Subcutaneous abdominal adipose tissue (tissue), 5 donors: ENCODE measurements around the gene PCDH19.

Experiments
- H3K27ac ChIP-seq: one replicate; pipeline ENCODE4 v1.7.0; 2013; ENCODE audit warnings: low read depth, mild to moderate bottlenecking, inconsistent platforms, low read length, moderate library complexity
- H3K27me3 ChIP-seq, 5 donors: one replicate each; pipeline ENCODE4 v1.7.0; 2013; ENCODE audit warnings: low read length in 5 of 5, inconsistent platforms in 1 of 5; ENCODE audit not compliant: control insufficient read depth in 5 of 5, insufficient read depth in 4 of 5
- H3K36me3 ChIP-seq, 5 donors: one replicate each; pipeline ENCODE4 v1.7.0; 2013; ENCODE audit warnings: low read length in 5 of 5; ENCODE audit not compliant: control insufficient read depth in 5 of 5, insufficient read depth in 5 of 5
- H3K4me1 ChIP-seq, 5 donors: one replicate each; pipeline ENCODE4 v1.7.0; 2013; ENCODE audit warnings: low read length in 5 of 5, mild to moderate bottlenecking in 3 of 5, moderate library complexity in 1 of 5; ENCODE audit not compliant: control insufficient read depth in 5 of 5, insufficient read depth in 5 of 5
- H3K4me3 ChIP-seq, 5 donors: one replicate each; pipeline ENCODE4 v1.7.0; 2013; ENCODE audit warnings: low read length in 5 of 5, low read depth in 1 of 5
- H3K9ac ChIP-seq, 5 donors: one replicate each; pipeline ENCODE4 v1.7.0; 2013; ENCODE audit warnings: low read length in 5 of 5, mild to moderate bottlenecking in 4 of 5, moderate library complexity in 3 of 5
- H3K9me3 ChIP-seq, 5 donors: one replicate each; pipeline ENCODE4 v1.7.0; 2013; ENCODE audit warnings: low read length in 5 of 5; ENCODE audit not compliant: control insufficient read depth in 5 of 5
- donor health status: healthy.
- donor health status: healthy.
- donor health status: healthy.
- donor health status: healthy.
- donor health status: healthy.

PCDH19 gene

GRCh38 chrX:100263650-100264049, 146.4 kb downstream of the PCDH19 start:
- H3K27ac ChIP-seq = no peak overlapping the region
- peaks cover 0 to 6% (median 0%) of the 10 kb centered on the region in 5 donors for H3K27me3 ChIP-seq
- H3K9ac ChIP-seq = no peak overlapping the region
- H3K4me3 ChIP-seq = no peak overlapping the region
- H3K4me1 ChIP-seq = no peaks in the 10 kb centered on the region
- peaks cover 0 to 3% (median 0%) of the 10 kb centered on the region in 5 donors for H3K9me3 ChIP-seq
- H3K36me3 ChIP-seq = no peaks in the 10 kb centered on the region

DNA sequence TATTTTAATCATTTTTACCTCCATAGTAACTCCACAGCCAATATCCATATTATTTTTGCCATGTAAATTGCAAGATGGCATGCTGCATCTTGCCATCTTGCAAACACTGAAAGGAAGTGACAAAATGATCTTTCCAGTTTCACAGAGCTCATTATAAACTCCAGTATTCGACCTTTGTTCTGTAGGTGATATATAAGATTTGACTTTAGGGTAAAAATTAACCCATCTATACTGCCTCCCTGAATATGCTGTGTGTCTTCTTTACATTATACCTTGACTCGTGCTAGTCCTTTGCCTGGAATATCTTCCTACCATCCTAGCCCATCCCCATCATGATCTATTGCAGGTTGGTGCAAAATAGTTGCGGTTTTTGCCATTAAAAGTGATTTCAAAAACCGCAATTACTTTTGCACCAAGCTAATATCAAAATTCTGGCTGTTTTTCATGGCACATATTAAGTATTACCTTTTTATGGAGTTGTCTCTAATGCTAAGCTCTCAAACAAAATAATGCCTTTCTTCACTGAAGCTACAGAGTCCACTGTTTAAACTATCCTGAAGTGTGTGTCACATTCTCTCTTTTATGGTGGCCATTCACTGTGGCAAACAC, 161.1 kb downstream of the PCDH19 start:
- Histone ChIP-seq H3K27me3 (peaks cover 0 to 9% (median 5%) of the 10 kb centered on the region in 5 donors), H3K9ac (no peak overlapping the region), H3K27ac (no peak overlapping the region), H3K36me3 (no peaks in the 10 kb centered on the region), H3K4me3 (no peak overlapping the region), H3K9me3 (no peaks in the 10 kb centered on the region), H3K4me1 (no peaks in the 10 kb centered on the region)

DNA sequence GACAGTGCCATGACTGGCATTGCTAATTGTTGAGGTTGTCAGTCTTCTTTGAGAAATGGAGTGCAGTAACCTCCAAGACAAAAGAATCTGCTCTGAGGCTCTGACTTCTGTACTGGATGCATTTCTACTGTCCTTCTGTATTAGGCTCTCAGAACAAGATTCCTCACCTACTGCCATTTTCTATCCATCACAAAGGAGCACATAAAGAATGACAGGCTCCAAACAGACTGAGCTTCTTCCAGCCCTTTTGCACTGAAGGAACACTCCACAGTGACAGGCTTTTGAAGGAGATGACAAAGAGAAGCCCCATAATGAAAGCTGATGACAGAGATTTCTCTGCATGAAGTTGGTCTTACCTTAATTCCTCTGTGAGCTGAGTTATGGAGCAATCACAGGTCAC, 162.2 kb downstream of the PCDH19 start:
- Histone ChIP-seq H3K9ac (no peak overlapping the region), H3K27me3 (peaks cover 0 to 9% (median 5%) of the 10 kb centered on the region in 5 donors), H3K36me3 (no peaks in the 10 kb centered on the region), H3K4me1 (no peaks in the 10 kb centered on the region), H3K4me3 (no peak overlapping the region), H3K27ac (no peak overlapping the region), H3K9me3 (no peaks in the 10 kb centered on the region)

DNA sequence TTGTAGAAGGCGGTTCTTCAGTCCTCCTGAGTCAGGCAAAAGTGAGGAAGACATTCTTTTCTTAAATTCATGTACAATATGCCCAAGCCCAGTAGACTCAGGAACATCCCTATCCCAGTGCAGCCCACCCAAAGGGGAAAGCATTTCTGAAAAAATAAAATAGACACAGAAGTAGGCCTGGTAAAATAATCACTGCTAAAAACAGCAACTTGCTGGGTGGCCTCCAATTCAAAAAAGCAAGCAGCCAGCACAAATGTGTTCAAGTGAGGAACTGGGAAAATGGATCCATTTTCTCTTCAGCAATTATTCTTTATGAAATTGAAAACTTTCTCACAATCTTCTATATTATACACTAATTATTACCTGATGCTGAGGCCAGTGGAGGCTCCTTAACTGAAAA, 165.4 kb downstream of the PCDH19 start:
- Histone ChIP-seq H3K9me3 (peaks cover 0 to 6% (median 0%) of the 10 kb centered on the region in 5 donors), H3K4me1 (no peaks in the 10 kb centered on the region), H3K4me3 (no peak overlapping the region), H3K27ac (no peak overlapping the region), H3K9ac (no peak overlapping the region), H3K36me3 (no peaks in the 10 kb centered on the region), H3K27me3 (peaks cover 0 to 9% (median 5%) of the 10 kb centered on the region in 5 donors)
